Suprapubic skin (tissue), 4 donors: Measurements from ENCODE around the gene RAB17. TPM values are rescaled to one million over a fixed set of nuclear protein-coding genes. Genes with fewer than 3 reads are reported as not detected.

Experiments
- DNase-seq, 2 donors: peaks; one replicate each; pipeline ENCODE4 v3.0.0-alpha.2; 2019; ENCODE audit warnings: low spot score in 2 of 2
- H3K27ac ChIP-seq: fragments of 200-600 bp; sonication (generic); one replicate; pipeline ENCODE4 v1.5.1; 2019
- H3K27me3 ChIP-seq: fragments of 200-600 bp; sonication (generic); one replicate; pipeline ENCODE4 v1.5.1; 2019
- H3K36me3 ChIP-seq: fragments of 200-600 bp; sonication (generic); one replicate; pipeline ENCODE4 v1.5.1; 2019
- H3K4me1 ChIP-seq: fragments of 200-600 bp; sonication (generic); one replicate; pipeline ENCODE4 v1.5.1; 2019
- H3K4me3 ChIP-seq: fragments of 200-600 bp; sonication (generic); one replicate; pipeline ENCODE4 v1.5.1; 2019; ENCODE audit warnings: mild to moderate bottlenecking
- H3K9me3 ChIP-seq: fragments of 200-600 bp; sonication (generic); one replicate; pipeline ENCODE4 v1.5.1; 2019
- CTCF ChIP-seq, 2 donors: fragments of 200-600 bp in 1 of 2; fragments of 450-650 bp in 1 of 2; sonication (generic) in 1 of 2; IDR thresholded peaks; one replicate each; pipeline ENCODE4 v1.5.1; 2016 to 2019; ENCODE audit warnings: antibody characterized with exemption in 2 of 2, mild to moderate bottlenecking in 1 of 2, moderate library complexity in 1 of 2
- EP300 ChIP-seq: sonication (generic); formaldehyde crosslinking; IDR thresholded peaks from one replicate; pipeline ENCODE4 v1.6.1; 2017; ENCODE audit warnings: antibody characterized with exemption
- POLR2A ChIP-seq, 2 donors: fragments of 450-650 bp; IDR thresholded peaks; one replicate each; pipeline ENCODE4 v1.6.1; 2017; ENCODE audit warnings: antibody characterized with exemption in 2 of 2, mild to moderate bottlenecking in 2 of 2, moderate library complexity in 2 of 2
- POLR2AphosphoS5 ChIP-seq, 3 donors: sonication (generic); formaldehyde crosslinking; IDR thresholded peaks; one replicate each; pipeline ENCODE4 v1.6.1; 2017; ENCODE audit warnings: antibody characterized with exemption in 3 of 3
- WGBS: methylation state at CpG from one replicate; pipeline ENCODE4 v1.1.5; 2018; 5-methylcytosine and 5-hydroxymethylcytosine counted together
- total RNA-seq, 4 donors: library from RNA; depleted of rRNA; stranded (reverse); fragments of >200 nt; gene quantifications; one replicate each; pipeline ENCODE4 v1.1.0, GENCODE V29; 2016

RAB17 gene
- total RNA-seq, 4 donors from 2014 or later = 3.3 to 8.5 (median 6.0) TPM

GRCh38 chr2:237572021-237572741 is 18.4 kb downstream of the RAB17 start:
- H3K27me3 ChIP-seq = no peaks in the 10 kb centered on the region
- no peak overlapping the region for H3K4me3 ChIP-seq
- no peak overlapping the region for H3K27ac ChIP-seq
- TF ChIP-seq POLR2AphosphoS5 (IDR thresholded peaks at IDR 0.05) = peak in 1 of 3 donors; percentile 21
- TF ChIP-seq POLR2A (IDR thresholded peaks at IDR 0.05) = no peak
- TF ChIP-seq CTCF (IDR thresholded peaks at IDR 0.05) = peak; percentile 93 to 97
- H3K4me1 ChIP-seq = peaks cover 22% of the 10 kb centered on the region
- DNase-seq = peak; percentile 94 to 96
- 17% methylated on average over 12 of the region's 24 CpGs for WGBS
- no peaks in the 10 kb centered on the region for H3K36me3 ChIP-seq
- no peaks in the 10 kb centered on the region for H3K9me3 ChIP-seq

GRCh38 chr2:237571551-237571950 is 19.0 kb downstream of the RAB17 start:
- no peaks in the 10 kb centered on the region for H3K27me3 ChIP-seq
- H3K27ac ChIP-seq = no peak overlapping the region
- peaks cover 22% of the 10 kb centered on the region for H3K4me1 ChIP-seq
- no peaks in the 10 kb centered on the region for H3K9me3 ChIP-seq
- 76% methylated on average over 7 of the region's 7 CpGs for WGBS
- DNase-seq = no peak
- no peaks in the 10 kb centered on the region for H3K36me3 ChIP-seq
- TF ChIP-seq CTCF (IDR thresholded peaks at IDR 0.05) (no peak), POLR2AphosphoS5 (IDR thresholded peaks at IDR 0.05) (no peak), EP300 (no peak)
- no peak overlapping the region for H3K4me3 ChIP-seq

GRCh38 chr2:237570776-237571335 is 19.7 kb downstream of the RAB17 start:
- peaks cover 22% of the 10 kb centered on the region for H3K4me1 ChIP-seq
- TF ChIP-seq CTCF (IDR thresholded peaks at IDR 0.05) = no peak
- TF ChIP-seq POLR2AphosphoS5 (IDR thresholded peaks at IDR 0.05) = no peak
- TF ChIP-seq EP300 = no peak
- TF ChIP-seq POLR2A (IDR thresholded peaks at IDR 0.05) = no peak
- H3K9me3 ChIP-seq = no peaks in the 10 kb centered on the region
- 87% methylated on average over 8 of the region's 9 CpGs for WGBS
- H3K27me3 ChIP-seq = no peaks in the 10 kb centered on the region
- H3K4me3 ChIP-seq = no peak overlapping the region
- no peak overlapping the region for H3K27ac ChIP-seq
- DNase-seq = no peak
- no peaks in the 10 kb centered on the region for H3K36me3 ChIP-seq

- Histone ChIP-seq H3K9me3 (no peaks in the 10 kb centered on the region), H3K4me3 (no peak overlapping the region), H3K36me3 (no peaks in the 10 kb centered on the region), H3K27ac (no peak overlapping the region), H3K4me1 (peaks cover 14% of the 10 kb centered on the region), H3K27me3 (no peaks in the 10 kb centered on the region)
- 94% methylated on average over 3 of the region's 3 CpGs for WGBS
- DNase-seq = no peak
- TF ChIP-seq EP300 (no peak), POLR2A (IDR thresholded peaks at IDR 0.05) (no peak), POLR2AphosphoS5 (IDR thresholded peaks at IDR 0.05) (no peak)
Measured at GRCh38 chr2:237569896-237570295, 20.6 kb downstream of the RAB17 start.

- Histone ChIP-seq H3K4me3 (no peak overlapping the region), H3K4me1 (peaks cover 11% of the 10 kb centered on the region), H3K27me3 (peaks cover 7% of the 10 kb centered on the region), H3K9me3 (no peaks in the 10 kb centered on the region), H3K27ac (no peak overlapping the region), H3K36me3 (no peaks in the 10 kb centered on the region)
- no peak for DNase-seq
- WGBS = 95% methylated on average over 5 of the region's 5 CpGs
- TF ChIP-seq EP300 (no peak), POLR2AphosphoS5 (IDR thresholded peaks at IDR 0.05) (no peak), CTCF (IDR thresholded peaks at IDR 0.05) (no peak)
Measured at GRCh38 chr2:237569041-237569440, 21.5 kb downstream of the RAB17 start.
